DND-41 (cell line): ENCODE data around the gene F7.

Source experiments
- ATAC-seq: fragments of 200-7000 bp; cut with Tn5 transposase; 3 replicates; pipeline ENCODE4 v1.9.1; 2021; ENCODE audit warnings: low read depth; ENCODE audit not compliant: insufficient read depth
- DNase-seq: peaks from one replicate; pipeline ENCODE4 v3.0.0-alpha.2; 2020
- H2AFZ ChIP-seq: 2 replicates; pipeline ENCODE4 v1.6.0; 2012; ENCODE audit warnings: low read depth, low read length
- H3K27ac ChIP-seq: 2 replicates; pipeline ENCODE4 v1.5.1; 2012; ENCODE audit warnings: low read length, inconsistent platforms
- H3K27me3 ChIP-seq: fragments of 200-600 bp; sonication (generic); 2 replicates; pipeline ENCODE4 v1.6.0; 2012; ENCODE audit warnings: low read length, mild to moderate bottlenecking, inconsistent platforms; ENCODE audit not compliant: insufficient read depth, poor library complexity
- H3K36me3 ChIP-seq: 2 replicates; pipeline ENCODE4 v1.5.1; 2012; ENCODE audit warnings: low read length, inconsistent platforms; ENCODE audit not compliant: insufficient read depth
- H3K4me1 ChIP-seq: 2 replicates; pipeline ENCODE4 v1.5.1; 2012; ENCODE audit warnings: mild to moderate bottlenecking, low read length; ENCODE audit not compliant: insufficient read depth
- H3K4me2 ChIP-seq: 2 replicates; pipeline ENCODE4 v1.6.0; 2012; ENCODE audit warnings: mild to moderate bottlenecking, moderate library complexity, low read length, inconsistent platforms; ENCODE audit not compliant: insufficient read depth
- H3K4me3 ChIP-seq, 2 experiments: fragments of 200-600 bp in 1 of 2; shearing (Covaris generic) in 1 of 2; 2 replicates each; pipeline ENCODE4 v1.5.1; 2012 to 2016; ENCODE audit warnings: inconsistent platforms in 2 of 2, low read length in 2 of 2, mild to moderate bottlenecking in 2 of 2, low read depth in 1 of 2, moderate library complexity in 1 of 2
- H3K79me2 ChIP-seq: 2 replicates; pipeline ENCODE4 v1.6.0; 2012; ENCODE audit warnings: low read length, inconsistent platforms; ENCODE audit not compliant: insufficient read depth
- H3K9ac ChIP-seq: 2 replicates; pipeline ENCODE4 v1.6.0; 2012; ENCODE audit warnings: low read depth, mild to moderate bottlenecking, inconsistent platforms, low read length, moderate library complexity
- H3K9me3 ChIP-seq: 2 replicates; pipeline ENCODE4 v1.5.1; 2012; ENCODE audit warnings: low read length, moderate library complexity, mild to moderate bottlenecking, inconsistent platforms; ENCODE audit not compliant: insufficient read depth, severe bottlenecking
- H4K20me1 ChIP-seq: 2 replicates; pipeline ENCODE4 v1.6.0; 2012; ENCODE audit warnings: low read length; ENCODE audit not compliant: insufficient read depth
- CTCF ChIP-seq: IDR thresholded peaks from 2 replicates; pipeline ENCODE4 v1.5.1; 2012; ENCODE audit warnings: borderline replicate concordance, low read length, moderate library complexity, mild to moderate bottlenecking; ENCODE audit not compliant: poor library complexity, severe bottlenecking; ENCODE audit errors: extremely low read depth
- EZH2 ChIP-seq: IDR thresholded peaks from 3 replicates; pipeline ENCODE4 v1.6.1; 2012; ENCODE audit warnings: borderline replicate concordance, low read depth, mild to moderate bottlenecking, moderate library complexity, low read length, inconsistent platforms; ENCODE audit not compliant: severe bottlenecking

F7 gene

GRCh38 chr13:113162783-113163685 lies 57.4 kb downstream of the F7 start:
- Histone ChIP-seq H3K9me3 (no peaks in the 10 kb centered on the region), H3K4me2 (no peak overlapping the region), H3K36me3 (no peaks in the 10 kb centered on the region), H4K20me1 (no peaks in the 10 kb centered on the region; the same call in 1 of the 2 replicates), H3K9ac (no peak overlapping the region), H3K27ac (no peak overlapping the region), H3K4me1 (no peaks in the 10 kb centered on the region; the same call in 1 of the 2 replicates), H3K4me3 (no peak overlapping the region), H3K79me2 (no peaks in the 10 kb centered on the region), H2AFZ (no peak overlapping the region), H3K27me3 (peaks cover 6% of the 10 kb centered on the region)
- peak; percentile 34 for DNase-seq
- peak; percentile 27; the same call in 1 of the 3 replicates for ATAC-seq
- TF ChIP-seq EZH2 (no peak), CTCF (no peak)

GRCh38 chr13:113164492-113164891 lies 58.9 kb downstream of the F7 start:
- DNase-seq: peak; percentile 69
- TF ChIP-seq CTCF: no peak
- no peak for TF ChIP-seq EZH2
- H2AFZ ChIP-seq: no peak overlapping the region
- no peaks in the 10 kb centered on the region; the same call in 1 of the 2 replicates for H4K20me1 ChIP-seq
- peaks cover 6% of the 10 kb centered on the region for H3K27me3 ChIP-seq
- no peaks in the 10 kb centered on the region for H3K79me2 ChIP-seq
- H3K4me3 ChIP-seq: no peak overlapping the region
- no peaks in the 10 kb centered on the region; the same call in 1 of the 2 replicates for H3K4me1 ChIP-seq
- H3K9ac ChIP-seq: no peak overlapping the region
- no peak overlapping the region for H3K4me2 ChIP-seq
- no peaks in the 10 kb centered on the region for H3K9me3 ChIP-seq
- H3K27ac ChIP-seq: no peak overlapping the region
- peaks cover 2% of the 10 kb centered on the region; the same call in 1 of the 2 replicates for H3K36me3 ChIP-seq
- ATAC-seq: peak; percentile 83

DNA sequence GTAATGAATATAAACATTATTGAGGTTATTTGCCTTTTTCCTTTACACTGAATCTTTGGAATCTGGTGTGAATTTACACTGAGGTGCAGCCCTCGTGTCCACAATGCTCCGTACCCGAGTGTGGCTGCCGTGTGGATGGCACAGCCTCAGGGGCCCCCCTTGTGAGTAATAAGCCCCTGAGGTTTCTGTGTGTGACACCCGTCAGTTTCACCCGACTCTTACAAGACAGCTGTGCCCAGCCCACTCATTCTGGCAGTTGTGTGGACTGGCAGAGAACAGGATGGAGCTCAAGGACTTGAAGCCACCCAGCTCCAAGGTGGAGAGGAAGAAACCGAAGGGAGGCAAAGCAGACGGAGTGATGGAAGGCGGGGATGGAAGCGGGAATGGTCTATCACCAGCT lies 60.7 kb downstream of the F7 start:
- Histone ChIP-seq H2AFZ (no peak overlapping the region), H3K27ac (no peak overlapping the region), H3K79me2 (no peaks in the 10 kb centered on the region), H4K20me1 (no peaks in the 10 kb centered on the region; the same call in 1 of the 2 replicates), H3K4me3 (no peak overlapping the region), H3K36me3 (peaks cover 10% of the 10 kb centered on the region), H3K4me1 (no peaks in the 10 kb centered on the region; the same call in 1 of the 2 replicates), H3K9me3 (no peaks in the 10 kb centered on the region), H3K4me2 (no peak overlapping the region), H3K27me3 (peaks cover 2% of the 10 kb centered on the region), H3K9ac (no peak overlapping the region)
- DNase-seq (no peak), ATAC-seq (no peak)
- no peak for TF ChIP-seq EZH2
- no peak for TF ChIP-seq CTCF
